HFFc6 (cell line): ENCODE data around the gene RNLS. TPM values are rescaled to one million over a fixed set of nuclear protein-coding genes. Genes with fewer than 3 reads are reported as not detected.
A peak's percentile ranks its signal among the peaks of the same experiment; 100 is the strongest.

ENCODE experiments used
- DNase-seq: peaks from one replicate; pipeline ENCODE4 v3.0.0-alpha.2; 2018
- H3K27ac Mint-ChIP-seq: 2 replicates; pipeline ENCODE4 v1.8.0; 2020; ENCODE audit warnings: mild to moderate bottlenecking, mixed read lengths
- H3K27me3 Mint-ChIP-seq: 2 replicates; pipeline ENCODE4 v1.8.0; 2021; ENCODE audit warnings: mild to moderate bottlenecking, moderate library complexity, mixed read lengths; ENCODE audit not compliant: insufficient read depth
- H3K36me3 Mint-ChIP-seq: 2 replicates; pipeline ENCODE4 v1.8.0; 2021; ENCODE audit warnings: low read depth, mixed read lengths
- H3K4me1 Mint-ChIP-seq: 2 replicates; pipeline ENCODE4 v1.8.0; 2020; ENCODE audit warnings: low read depth, mixed read lengths
- H3K4me3 Mint-ChIP-seq: 2 replicates; pipeline ENCODE4 v1.8.0; 2020; ENCODE audit warnings: mild to moderate bottlenecking, moderate library complexity, mixed read lengths
- H3K9me3 Mint-ChIP-seq: 2 replicates; pipeline ENCODE4 v1.8.0; 2020; ENCODE audit warnings: mild to moderate bottlenecking, mixed read lengths
- total RNA-seq, 6 experiments: library from RNA; stranded (reverse); fragmentation: NEBNext Ultra II Directional; extraction: Animal tissue kit (Norgen Biotek cat#: 25700); gene quantifications; 2 replicates in 1 of 6; 3 replicates in 5 of 6; pipeline ENCODE4 v1.2.3, GENCODE V29; 2021
- TF ChIP-seq, protein P1 (sequence below): fragments of 200-600 bp; sonication (generic); IDR thresholded peaks from 2 replicates; pipeline ENCODE4 v1.5.0; 2021; ENCODE audit warnings: antibody characterized with exemption, mild to moderate bottlenecking

RNLS gene
- total RNA-seq, 6 experiments from 2014 or later, result 1.8 to 3.1 (median 2.4) TPM

DNA sequence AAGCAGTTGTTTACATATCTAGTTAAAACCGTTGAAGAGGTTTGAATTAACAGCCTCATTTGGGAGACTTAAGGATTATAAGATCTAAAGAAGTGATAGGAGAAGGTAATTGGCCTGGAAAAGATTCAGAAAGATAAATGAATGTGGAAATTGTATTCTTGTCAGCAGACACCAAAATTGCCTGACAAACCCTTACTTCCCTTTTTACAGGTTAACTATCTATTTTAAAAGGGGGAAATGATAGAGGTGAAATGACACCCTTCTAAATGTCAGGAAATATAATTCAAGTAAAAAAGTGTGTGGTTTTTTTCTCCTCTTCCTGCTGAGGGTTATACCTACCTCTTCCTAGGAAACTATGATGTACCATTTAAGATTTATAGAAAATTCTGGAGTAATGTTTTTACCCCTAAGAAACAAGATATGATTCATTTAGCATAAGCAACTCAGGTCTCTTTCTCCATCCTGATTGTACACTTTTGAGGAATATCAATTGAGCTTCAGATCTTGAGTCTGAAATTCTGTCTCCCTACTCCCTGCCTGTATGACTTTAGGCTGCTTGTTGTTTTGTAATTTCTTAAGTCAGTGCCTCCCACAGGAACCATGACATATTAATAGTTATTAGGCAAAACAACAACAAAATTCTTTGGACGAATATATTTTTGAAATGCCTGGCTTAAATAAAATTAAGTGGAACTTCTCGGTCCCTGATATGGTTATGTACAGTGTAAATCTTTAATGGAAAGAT, 250.4 kb downstream of the RNLS start:
- Mint-ChIP-seq H3K27me3 (no peaks in the 10 kb centered on the region), H3K4me3 (no peak overlapping the region), H3K9me3 (no peaks in the 10 kb centered on the region), H3K36me3 (no peaks in the 10 kb centered on the region), H3K27ac (no peak overlapping the region), H3K4me1 (no peaks in the 10 kb centered on the region)
- no peak for DNase-seq
- TF ChIP-seq, protein P1, sequence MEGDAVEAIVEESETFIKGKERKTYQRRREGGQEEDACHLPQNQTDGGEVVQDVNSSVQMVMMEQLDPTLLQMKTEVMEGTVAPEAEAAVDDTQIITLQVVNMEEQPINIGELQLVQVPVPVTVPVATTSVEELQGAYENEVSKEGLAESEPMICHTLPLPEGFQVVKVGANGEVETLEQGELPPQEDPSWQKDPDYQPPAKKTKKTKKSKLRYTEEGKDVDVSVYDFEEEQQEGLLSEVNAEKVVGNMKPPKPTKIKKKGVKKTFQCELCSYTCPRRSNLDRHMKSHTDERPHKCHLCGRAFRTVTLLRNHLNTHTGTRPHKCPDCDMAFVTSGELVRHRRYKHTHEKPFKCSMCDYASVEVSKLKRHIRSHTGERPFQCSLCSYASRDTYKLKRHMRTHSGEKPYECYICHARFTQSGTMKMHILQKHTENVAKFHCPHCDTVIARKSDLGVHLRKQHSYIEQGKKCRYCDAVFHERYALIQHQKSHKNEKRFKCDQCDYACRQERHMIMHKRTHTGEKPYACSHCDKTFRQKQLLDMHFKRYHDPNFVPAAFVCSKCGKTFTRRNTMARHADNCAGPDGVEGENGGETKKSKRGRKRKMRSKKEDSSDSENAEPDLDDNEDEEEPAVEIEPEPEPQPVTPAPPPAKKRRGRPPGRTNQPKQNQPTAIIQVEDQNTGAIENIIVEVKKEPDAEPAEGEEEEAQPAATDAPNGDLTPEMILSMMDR, result no peak

DNA sequence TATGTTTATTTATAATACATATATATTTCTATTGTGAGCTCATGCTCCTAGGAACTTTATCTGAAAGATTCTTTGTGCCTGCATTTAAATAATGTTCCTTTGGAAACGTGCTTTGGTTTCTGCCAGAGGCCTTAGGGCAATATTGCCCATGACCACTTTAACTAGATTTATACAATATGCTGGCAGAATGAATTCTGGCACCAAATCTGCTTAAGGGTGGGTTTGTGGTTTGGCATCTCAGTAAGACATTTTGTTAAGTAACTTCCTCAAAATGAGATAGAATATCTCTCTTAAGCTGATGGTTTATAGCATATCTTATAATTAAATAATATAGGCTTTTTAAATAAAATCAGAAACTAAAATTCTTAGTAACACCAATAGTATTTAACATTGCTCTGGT, 252.9 kb downstream of the RNLS start:
- no peak overlapping the region for H3K27ac Mint-ChIP-seq
- DNase-seq, result no peak
- H3K27me3 Mint-ChIP-seq, result peaks cover 5% of the 10 kb centered on the region
- H3K9me3 Mint-ChIP-seq, result no peaks in the 10 kb centered on the region
- no peaks in the 10 kb centered on the region for H3K36me3 Mint-ChIP-seq
- no peaks in the 10 kb centered on the region for H3K4me1 Mint-ChIP-seq
- no peak overlapping the region for H3K4me3 Mint-ChIP-seq
- TF ChIP-seq, protein P1, result no peak

DNA sequence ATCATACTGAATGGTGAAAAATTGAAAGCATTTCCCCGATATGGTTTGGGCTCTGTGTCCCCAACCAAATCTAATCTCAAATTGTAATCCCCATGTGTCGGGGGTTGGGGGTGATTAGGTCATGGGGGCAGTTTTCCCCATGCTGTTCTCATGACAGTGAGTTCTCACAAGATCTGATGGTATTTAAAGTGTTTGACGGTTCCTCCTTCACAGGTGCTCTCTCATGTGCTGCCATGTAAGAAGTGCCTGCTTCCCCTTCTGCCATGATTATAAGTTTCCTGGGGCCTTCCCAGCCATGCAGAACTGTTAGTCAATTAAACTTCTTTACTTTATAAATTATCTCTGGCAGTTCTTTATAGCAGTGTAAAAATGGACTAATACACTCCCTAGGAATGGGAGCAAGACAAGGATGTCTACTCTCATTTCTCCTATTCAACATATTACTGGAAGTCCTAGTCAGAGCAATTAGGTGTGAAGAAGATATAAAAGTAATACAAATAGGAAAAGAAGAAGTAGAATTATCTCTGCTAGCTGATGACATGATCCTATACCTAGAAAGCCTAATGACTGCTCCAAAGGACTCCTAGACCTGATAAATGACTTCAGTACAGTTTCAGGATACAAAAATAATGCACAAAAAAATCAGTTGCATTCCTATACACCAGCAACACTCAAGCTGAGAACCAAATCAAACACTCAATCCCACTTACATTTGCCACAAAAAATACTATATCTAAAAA, 260.6 kb downstream of the RNLS start:
- Mint-ChIP-seq H3K9me3 (peaks cover 31% of the 10 kb centered on the region), H3K27ac (no peak overlapping the region)

DNA sequence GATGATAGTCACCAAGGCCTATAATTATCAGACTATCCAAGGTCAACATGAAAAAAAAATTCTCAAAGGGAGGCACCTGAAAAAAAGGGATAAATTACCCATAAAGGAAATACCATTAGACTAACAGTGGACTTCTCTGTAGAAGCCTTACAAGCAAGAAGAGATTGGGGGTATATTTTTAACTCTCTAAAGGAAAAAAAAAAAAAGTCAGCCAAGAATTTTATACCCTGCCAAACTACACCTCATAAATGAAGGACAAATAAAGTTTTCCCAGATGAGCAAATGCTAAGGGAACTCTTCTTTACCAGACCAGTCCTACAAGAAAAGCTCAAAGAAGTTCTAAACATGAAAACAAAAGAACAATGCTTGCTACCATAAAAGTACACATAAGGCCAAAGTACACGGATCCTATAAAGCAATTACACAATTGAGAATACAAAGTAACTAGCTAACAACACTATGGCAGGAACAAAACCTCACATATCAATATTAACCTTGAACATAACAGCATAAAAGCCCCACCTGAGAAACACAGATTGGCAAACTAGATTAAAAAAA, 263.1 kb downstream of the RNLS start:
- no peak overlapping the region for H3K4me3 Mint-ChIP-seq
- no peak for DNase-seq
- H3K27ac Mint-ChIP-seq, result no peak overlapping the region
- peaks cover 31% of the 10 kb centered on the region for H3K9me3 Mint-ChIP-seq
- peaks cover 25% of the 10 kb centered on the region for H3K36me3 Mint-ChIP-seq
- no peaks in the 10 kb centered on the region for H3K4me1 Mint-ChIP-seq
- H3K27me3 Mint-ChIP-seq, result peaks cover 4% of the 10 kb centered on the region
- TF ChIP-seq, protein P1, result no peak

More for the DNA sequence above, 260.6 kb downstream of the RNLS start:
- peaks cover 25% of the 10 kb centered on the region for H3K36me3 Mint-ChIP-seq
- H3K27me3 Mint-ChIP-seq, result peaks cover 9% of the 10 kb centered on the region
- H3K4me1 Mint-ChIP-seq, result no peaks in the 10 kb centered on the region
- TF ChIP-seq, protein P1, result no peak
- DNase-seq, result no peak
- H3K4me3 Mint-ChIP-seq, result no peak overlapping the region

DNA sequence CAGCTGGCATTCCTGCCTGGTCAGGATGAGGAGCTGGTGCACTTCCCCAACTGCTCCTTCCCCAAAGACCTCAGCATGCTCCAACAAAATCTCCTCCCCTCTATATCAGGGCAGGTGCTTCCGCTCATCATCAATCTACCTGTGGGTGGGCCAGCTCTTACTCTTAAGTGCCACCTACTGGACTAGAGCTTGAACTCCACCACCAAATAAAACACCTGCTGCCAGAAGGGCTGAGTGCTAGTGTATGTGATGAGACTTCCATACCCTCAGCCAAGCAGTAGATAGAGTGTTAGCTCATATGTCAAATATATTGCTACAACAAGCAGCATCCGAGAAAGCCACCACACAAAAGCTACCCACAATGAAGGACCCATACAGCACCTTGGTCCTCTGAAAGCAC, 264.3 kb downstream of the RNLS start:
- H3K36me3 Mint-ChIP-seq, result peaks cover 25% of the 10 kb centered on the region
- no peak for DNase-seq
- H3K4me3 Mint-ChIP-seq, result no peak overlapping the region

More for the DNA sequence above, 264.3 kb downstream of the RNLS start:
- H3K4me1 Mint-ChIP-seq, result no peaks in the 10 kb centered on the region
- peaks cover 7% of the 10 kb centered on the region for H3K27me3 Mint-ChIP-seq
- H3K9me3 Mint-ChIP-seq, result peaks cover 31% of the 10 kb centered on the region
- no peak overlapping the region for H3K27ac Mint-ChIP-seq
- TF ChIP-seq, protein P1, result peak; percentile 61
